ENCODE measurements around the gene ADRA2B.

GRCh38 chr2:96104487-96104861, 11.9 kb downstream of the ADRA2B start:
- TF ChIP-seq EGR1 (IDR thresholded peaks at IDR 0.05) = no peak
- no peak for TF ChIP-seq EP300 (IDR thresholded peaks at IDR 0.05; ENCODE audit: borderline replicate concordance)
- no peak for TF ChIP-seq YY1 (IDR thresholded peaks at IDR 0.05; ENCODE audit: low read depth)
